Breast epithelium (tissue), 4 donors: ENCODE results near the gene QDPR. TPM values are rescaled to one million over a fixed set of nuclear protein-coding genes. Genes with fewer than 3 reads are reported as not detected.

Source experiments
- DNase-seq, 2 donors: peaks; one replicate each; pipeline ENCODE4 v3.0.0-alpha.2; 2019; ENCODE audit warnings: low spot score in 2 of 2
- H3K27ac ChIP-seq, 2 donors: fragments of 200-600 bp; sonication (generic) in 1 of 2; one replicate each; pipeline ENCODE4 v1.5.1; 2016 to 2019; ENCODE audit warnings: mild to moderate bottlenecking in 1 of 2
- H3K27me3 ChIP-seq, 2 donors: fragments of 200-600 bp; sonication (generic) in 1 of 2; one replicate each; pipeline versions ENCODE4 v1.5.1 to v1.6.0; 2017 to 2019; ENCODE audit warnings: control low read depth in 1 of 2, mild to moderate bottlenecking in 1 of 2
- H3K36me3 ChIP-seq: fragments of 200-600 bp; one replicate; pipeline ENCODE4 v1.5.1; 2019
- H3K4me1 ChIP-seq, 2 donors: fragments of 200-600 bp; sonication (generic); one replicate each; pipeline ENCODE4 v1.5.1; 2016 to 2019; ENCODE audit warnings: control low read depth in 1 of 2
- H3K4me3 ChIP-seq, 3 donors: fragments of 200-600 bp; sonication (generic); 1 replicate in 2 of 3; 2 replicates in 1 of 3; pipeline ENCODE4 v1.5.1; 2016 to 2019; ENCODE audit warnings: mild to moderate bottlenecking in 3 of 3, moderate library complexity in 2 of 3
- H3K9me3 ChIP-seq, 2 donors: fragments of 200-600 bp; sonication (generic) in 1 of 2; one replicate each; pipeline ENCODE4 v1.5.1; 2016 to 2019; ENCODE audit warnings: control low read depth in 1 of 2
- CTCF ChIP-seq, 3 donors: fragments of 450-650 bp; IDR thresholded peaks; one replicate each; pipeline ENCODE4 v1.5.1; 2016 to 2017; ENCODE audit warnings: antibody characterized with exemption in 3 of 3, mild to moderate bottlenecking in 3 of 3, moderate library complexity in 3 of 3
- POLR2A ChIP-seq: fragments of 450-650 bp; IDR thresholded peaks from one replicate; pipeline ENCODE4 v1.6.1; 2016; ENCODE audit warnings: antibody characterized with exemption, mild to moderate bottlenecking, moderate library complexity
- POLR2AphosphoS5 ChIP-seq, 3 donors: sonication (generic); formaldehyde crosslinking; IDR thresholded peaks; one replicate each; pipeline ENCODE4 v1.6.1; 2017; ENCODE audit warnings: antibody characterized with exemption in 3 of 3
- intact Hi-C: fragments of 100-400 bp; cut with DNase I; formaldehyde crosslinking; loops from one replicate; pipeline ENCODE4 v1.15.1; 2023; ENCODE audit warnings: low total_unique reads
- total RNA-seq, 3 donors: library from RNA; depleted of rRNA; stranded (reverse); fragments of >200 nt; gene quantifications; one replicate each; pipeline ENCODE4 v1.1.0, GENCODE V29; 2016

The QDPR gene
- total RNA-seq, 3 donors from 2014 or later, result 15.1 to 27.4 (median 18.9) TPM

- Histone ChIP-seq H3K27ac (no peak overlapping the region), H3K4me1 (no peaks in the 10 kb centered on the region), H3K9me3 (no peaks in the 10 kb centered on the region), H3K4me3 (no peak overlapping the region), H3K36me3 (no peaks in the 10 kb centered on the region), H3K27me3 (no peaks in the 10 kb centered on the region)
- intact Hi-C loops, result no loop called here
- no peak for DNase-seq
- TF ChIP-seq CTCF (IDR thresholded peaks at IDR 0.05), result no peak
- no peak for TF ChIP-seq POLR2A
- TF ChIP-seq POLR2AphosphoS5 (IDR thresholded peaks at IDR 0.05), result no peak
These were observed 21.3 kb downstream of the QDPR start for GRCh38 chr4:17490575-17491059.

GRCh38 chr4:17489721-17490120 lies 22.2 kb downstream of the QDPR start:
- no peak overlapping the region for H3K4me3 ChIP-seq
- TF ChIP-seq POLR2A, result no peak
- TF ChIP-seq POLR2AphosphoS5 (IDR thresholded peaks at IDR 0.05), result no peak
- no peak for TF ChIP-seq CTCF (IDR thresholded peaks at IDR 0.05)
- H3K9me3 ChIP-seq, result no peaks in the 10 kb centered on the region
- intact Hi-C loops, result no loop called here
- no peaks in the 10 kb centered on the region for H3K27me3 ChIP-seq
- H3K27ac ChIP-seq, result no peak overlapping the region
- no peaks in the 10 kb centered on the region for H3K4me1 ChIP-seq
- no peak for DNase-seq
- H3K36me3 ChIP-seq, result no peaks in the 10 kb centered on the region

GRCh38 chr4:17489123-17489522 lies 22.8 kb downstream of the QDPR start:
- intact Hi-C loops, result no loop called here
- no peaks in the 10 kb centered on the region for H3K36me3 ChIP-seq
- DNase-seq, result no peak
- H3K27me3 ChIP-seq, result no peaks in the 10 kb centered on the region
- H3K4me1 ChIP-seq, result no peaks in the 10 kb centered on the region
- H3K9me3 ChIP-seq, result no peaks in the 10 kb centered on the region
- no peak overlapping the region for H3K27ac ChIP-seq
- H3K4me3 ChIP-seq, result no peak overlapping the region
- no peak for TF ChIP-seq POLR2AphosphoS5 (IDR thresholded peaks at IDR 0.05)
- no peak for TF ChIP-seq POLR2A
- TF ChIP-seq CTCF (IDR thresholded peaks at IDR 0.05), result no peak

GRCh38 chr4:17482716-17483115 lies 29.2 kb downstream of the QDPR start:
- Histone ChIP-seq H3K27ac (no peak overlapping the region), H3K9me3 (peaks cover 3 to 16% of the 10 kb centered on the region in 2 donors), H3K36me3 (no peaks in the 10 kb centered on the region), H3K4me1 (no peaks in the 10 kb centered on the region), H3K4me3 (no peak overlapping the region), H3K27me3 (no peaks in the 10 kb centered on the region)
- intact Hi-C loops, result no loop called here
- no peak for TF ChIP-seq CTCF (IDR thresholded peaks at IDR 0.05)
- TF ChIP-seq POLR2AphosphoS5 (IDR thresholded peaks at IDR 0.05), result no peak
- no peak for TF ChIP-seq POLR2A
- DNase-seq, result no peak

GRCh38 chr4:17480955-17481354 lies 30.9 kb downstream of the QDPR start:
- Histone ChIP-seq H3K4me1 (no peaks in the 10 kb centered on the region), H3K27ac (no peak overlapping the region), H3K36me3 (no peaks in the 10 kb centered on the region), H3K4me3 (no peak overlapping the region), H3K27me3 (no peaks in the 10 kb centered on the region), H3K9me3 (peaks cover 3 to 16% of the 10 kb centered on the region in 2 donors)
- TF ChIP-seq POLR2A (no peak), CTCF (IDR thresholded peaks at IDR 0.05) (no peak), POLR2AphosphoS5 (IDR thresholded peaks at IDR 0.05) (no peak)
- intact Hi-C loops, result no loop called here
- DNase-seq, result no peak
